Left renal pelvis (tissue), 4 donors: ENCODE measurements around the gene DSN1. TPM values are rescaled to one million over a fixed set of nuclear protein-coding genes. Genes with fewer than 3 reads are reported as not detected.

Source experiments
- polyA plus RNA-seq, 4 donors: library from polyadenylated mRNA; unstranded; fragments of 120-200 nt; gene quantifications; one replicate each; pipeline ENCODE4 v1.2.1, GENCODE V29; 2013; ENCODE audit not compliant: insufficient read length in 4 of 4

Gene DSN1
- polyA plus RNA-seq, 4 donors, result 18.7 to 21.3 (median 19.9) TPM

Other genes starting within 250 kb of the DSN1 start
- gene MYL9, start 232.2 kb downstream of the DSN1 start, polyA plus RNA-seq, result 100 to 1,000 TPM; 209 to 276 (median 261) TPM
- 10 to 100 TPM; 56.2 to 60.2 (median 58.6) TPM for gene TGIF2, start 200.2 kb downstream of the DSN1 start, polyA plus RNA-seq
- 10 to 100 TPM; 46.0 to 66.3 (median 56.6) TPM for gene RAB5IF, start 168.0 kb downstream of the DSN1 start, polyA plus RNA-seq
- under 1 TPM; 0.24 to 0.72 (median 0.32) TPM for gene SLA2, start 127.6 kb downstream of the DSN1 start, polyA plus RNA-seq
- 10 to 100 TPM; 32.5 to 37.6 (median 35.1) TPM for gene NDRG3, start 27.7 kb downstream of the DSN1 start, polyA plus RNA-seq
- 1 to 10 TPM in 3 of 4 donors, under 1 TPM in 1; 0.72 to 6.4 (median 2.5) TPM for gene TLDC2, start 102.4 kb upstream of the DSN1 start, polyA plus RNA-seq
- 10 to 100 TPM; 21.4 to 32.7 (median 26.3) TPM for gene SAMHD1, start 177.9 kb upstream of the DSN1 start, polyA plus RNA-seq